ENCODE measurements around the gene GPRC5B. TPM values are rescaled to one million over a fixed set of nuclear protein-coding genes. Genes with fewer than 3 reads are reported as not detected.

GPRC5B gene
- total and polyA plus RNA-seq, 2 of the 8 experiments (the other 6 are each of a cell fraction or from before 2014, with no cell fraction given) = 106 to 160 TPM

- ChIA-PET POLR2A (ENCODE audit: partially characterized antibody) (no interaction called here), CTCF (ENCODE audit: partially characterized antibody) (interaction anchor here (1.5 kb wide), 1 partner anchor 29 kb away, joined by 3 read pairs; no protein-coding TSS in a partner anchor)
- H3K18ac ChIP-seq (ENCODE audit: extremely low read depth, low read length) = no peak overlapping the region
- 0 out of 2 replicates have a peak overlapping the region, but pooled peaks have one; percentile 32 for H2BK5ac ChIP-seq (ENCODE audit: low read depth, low read length)
- FAIRE-seq = no peak
- no peak overlapping the region for H3K14ac ChIP-seq (ENCODE audit: insufficient read length)
- no peaks in the 10 kb centered on the region for H3K79me2 ChIP-seq (ENCODE audit: control insufficient read depth in 1 of 2, insufficient read depth in 2 of 2, low read length in 2 of 2)
- H2BK15ac ChIP-seq (ENCODE audit: low read length) = no peak overlapping the region
- peaks cover 0 to 6% (median 1%) of the 10 kb centered on the region in 4 experiments; a peak in 2 of 8 replicates for H3K36me3 ChIP-seq (ENCODE audit: control insufficient read depth in 2 of 4, insufficient read depth in 4 of 4, low read length in 3 of 4)
- no peak overlapping the region for H3K23ac ChIP-seq (ENCODE audit: insufficient read length)
- H3K79me1 ChIP-seq (ENCODE audit: low read depth, low read length) = no peaks in the 10 kb centered on the region
- peaks cover 0 to 5% (median 1%) of the 10 kb centered on the region in 4 experiments; a peak in 4 of 7 replicates for H3K4me1 ChIP-seq (replicated peaks in 1 of 4; ENCODE audit: control insufficient read depth in 3 of 4, insufficient read depth in 4 of 4, low read length in 3 of 4)
- no peak overlapping the region for H3K56ac ChIP-seq (replicated peaks; ENCODE audit: insufficient read length, low read depth, low read length)
- H3K4ac ChIP-seq (replicated peaks; ENCODE audit: insufficient read length, low read depth, low read length) = no peak overlapping the region
- DNase-seq (ENCODE audit: low read depth in 1 of 2, low spot score in 2 of 2) = no peak
- H2BK12ac ChIP-seq (ENCODE audit: low read depth, low read length) = no peak overlapping the region
- 96% methylated on average over 4 of the region's 4 CpGs; no CpG with 5 or more reads in 1 of the 2 experiments for WGBS, 2 experiments (ENCODE audit: extremely low coverage in 1 of 2, insufficient coverage in 1 of 2, insufficient read length in 1 of 2, insufficient replicate concordance in 2 of 2, low coverage in 1 of 2, low lambda C conversion rate in 2 of 2, missing lambda C conversion rate in 1 of 2)
- H3K9ac ChIP-seq (replicated peaks in 1 of 4; ENCODE audit: extremely low read depth in 1 of 4, low read depth in 3 of 4, low read length in 3 of 4) = no peak overlapping the region
- H4K91ac ChIP-seq (replicated peaks; ENCODE audit: insufficient read length, low read length) = no peak overlapping the region
- H3K23me2 ChIP-seq (ENCODE audit: low read depth, low read length) = no peaks in the 10 kb centered on the region
- H3K9me3 ChIP-seq (ENCODE audit: insufficient read depth in 2 of 2, low read depth in 1 of 2, low read length in 1 of 2) = peaks cover 22 to 30% of the 10 kb centered on the region in 2 experiments
- no peak overlapping the region for H3K27ac ChIP-seq (ENCODE audit: low read depth, low read length)
- H2AK5ac ChIP-seq (ENCODE audit: low read depth, low read length) = no peak overlapping the region
- H4K8ac ChIP-seq (ENCODE audit: extremely low read depth, insufficient read depth, low read length) = no peak overlapping the region
- no peak overlapping the region for H3K4me2 ChIP-seq (ENCODE audit: insufficient read depth in 1 of 2, low read depth in 2 of 2, low read length in 2 of 2)
- no peak overlapping the region for H3K4me3 ChIP-seq (ENCODE audit: extremely low read depth in 1 of 4, insufficient read depth in 2 of 4, low read depth in 3 of 4, low read length in 4 of 4)
- H4K5ac ChIP-seq (ENCODE audit: insufficient read length, low read depth, low read length) = no peak overlapping the region
- H4K20me1 ChIP-seq (replicated peaks in 1 of 2; ENCODE audit: control insufficient read depth in 1 of 2, insufficient read depth in 2 of 2, low read length in 2 of 2) = no peaks in the 10 kb centered on the region
- H3K27me3 ChIP-seq (replicated peaks in 1 of 4; ENCODE audit: control insufficient read depth in 3 of 4, extremely low read depth in 1 of 4, insufficient read depth in 3 of 4, low read length in 3 of 4) = no peaks in the 10 kb centered on the region
- no peak overlapping the region for H2BK20ac ChIP-seq (ENCODE audit: low read length)
- H2BK120ac ChIP-seq (replicated peaks; ENCODE audit: low read depth, low read length) = no peak overlapping the region
- H2AFZ ChIP-seq (ENCODE audit: low read length) = no peak overlapping the region
- 0 out of 2 replicates have a peak, but pooled peaks have one; percentile 8 for TF ChIP-seq MAX (IDR thresholded peaks at IDR 0.05)
These were observed 75.5 kb downstream of the GPRC5B start for GRCh38 chr16:19809121-19809635.
